Astrocyte (in vitro differentiated cells and primary cell): ENCODE measurements around the gene PLK3. TPM values are rescaled to one million over a fixed set of nuclear protein-coding genes. Genes with fewer than 3 reads are reported as not detected.

Experiments used
- DNase-seq: peaks from one replicate; pipeline ENCODE4 v3.0.0-alpha.2; 2010; ENCODE audit warnings: low read depth
- FAIRE-seq: peaks from 2 replicates; lab custom pipeline; 2011; peaks lifted over from hg19 to GRCh38; lab: Jason Lieb, UNC
- H2AFZ ChIP-seq: 2 replicates; pipeline ENCODE4 v1.6.0; 2012; ENCODE audit warnings: low read depth, low read length, inconsistent platforms
- H3K27ac ChIP-seq: 2 replicates; pipeline ENCODE4 v1.5.1; 2011; ENCODE audit warnings: low read depth, low read length, inconsistent platforms
- H3K27me3 ChIP-seq: 2 replicates; pipeline ENCODE4 v1.6.0; 2011; ENCODE audit warnings: low read length, inconsistent platforms; ENCODE audit not compliant: insufficient read depth
- H3K36me3 ChIP-seq: 2 replicates; pipeline ENCODE4 v1.5.1; 2011; ENCODE audit warnings: low read length, inconsistent platforms; ENCODE audit not compliant: insufficient read depth
- H3K4me1 ChIP-seq: 2 replicates; pipeline ENCODE4 v1.5.1; 2011; ENCODE audit warnings: low read length, inconsistent platforms; ENCODE audit not compliant: insufficient read depth
- H3K4me2 ChIP-seq: 2 replicates; pipeline ENCODE4 v1.6.0; 2012; ENCODE audit warnings: low read length, inconsistent platforms
- H3K4me3 ChIP-seq: 2 replicates; pipeline ENCODE4 v1.5.1; 2011; ENCODE audit warnings: low read depth, mild to moderate bottlenecking, low read length, inconsistent platforms; ENCODE audit not compliant: insufficient read depth
- H3K79me2 ChIP-seq: 2 replicates; pipeline ENCODE4 v1.6.0; 2012; ENCODE audit warnings: mild to moderate bottlenecking, low read length, inconsistent platforms; ENCODE audit not compliant: insufficient read depth
- H3K9ac ChIP-seq: 2 replicates; pipeline ENCODE4 v1.6.0; 2012; ENCODE audit warnings: mild to moderate bottlenecking, low read length, inconsistent platforms
- H3K9me3 ChIP-seq: 2 replicates; pipeline ENCODE4 v1.5.1; 2012; ENCODE audit warnings: low read depth, mild to moderate bottlenecking, low read length, inconsistent platforms; ENCODE audit not compliant: insufficient read depth
- H4K20me1 ChIP-seq: 2 replicates; pipeline ENCODE4 v1.6.0; 2012; ENCODE audit warnings: low read length, inconsistent platforms; ENCODE audit not compliant: insufficient read depth
- H3K27ac Mint-ChIP-seq: one replicate; pipeline ENCODE4 v1.8.0; 2021; ENCODE audit warnings: mild to moderate bottlenecking, mixed read lengths; ENCODE audit not compliant: unreplicated experiment
- H3K27me3 Mint-ChIP-seq: one replicate; pipeline ENCODE4 v1.8.0; 2021; ENCODE audit warnings: low read depth, mixed read lengths; ENCODE audit not compliant: unreplicated experiment
- H3K36me3 Mint-ChIP-seq: one replicate; pipeline ENCODE4 v1.8.0; 2021; ENCODE audit warnings: low read depth, mixed read lengths; ENCODE audit not compliant: unreplicated experiment
- H3K4me1 Mint-ChIP-seq: one replicate; pipeline ENCODE4 v1.8.0; 2021; ENCODE audit warnings: low read depth, mixed read lengths; ENCODE audit not compliant: unreplicated experiment
- H3K4me3 Mint-ChIP-seq: one replicate; pipeline ENCODE4 v1.8.0; 2021; ENCODE audit warnings: mild to moderate bottlenecking, moderate library complexity, mixed read lengths; ENCODE audit not compliant: unreplicated experiment
- H3K9me3 Mint-ChIP-seq: one replicate; pipeline ENCODE4 v1.8.0; 2021; ENCODE audit warnings: mild to moderate bottlenecking, mixed read lengths; ENCODE audit not compliant: unreplicated experiment
- EZH2 ChIP-seq: IDR thresholded peaks from 2 replicates; pipeline ENCODE4 v1.6.1; 2012; ENCODE audit warnings: mild to moderate bottlenecking, low read length, inconsistent platforms; ENCODE audit not compliant: insufficient read depth
- total RNA-seq: library from RNA; stranded (reverse); gene quantifications from 2 replicates; pipeline ENCODE4 v1.2.1, GENCODE V29; 2021
- TF ChIP-seq, protein P1 (sequence below): IDR thresholded peaks from 2 replicates; pipeline ENCODE4 v1.5.1; 2011; ENCODE audit warnings: low read depth, mild to moderate bottlenecking, inconsistent platforms, low read length, moderate library complexity; ENCODE audit not compliant: insufficient read depth

The PLK3 gene
- total RNA-seq, 1 donor from 2014 or later: 66.4 TPM

DNA sequence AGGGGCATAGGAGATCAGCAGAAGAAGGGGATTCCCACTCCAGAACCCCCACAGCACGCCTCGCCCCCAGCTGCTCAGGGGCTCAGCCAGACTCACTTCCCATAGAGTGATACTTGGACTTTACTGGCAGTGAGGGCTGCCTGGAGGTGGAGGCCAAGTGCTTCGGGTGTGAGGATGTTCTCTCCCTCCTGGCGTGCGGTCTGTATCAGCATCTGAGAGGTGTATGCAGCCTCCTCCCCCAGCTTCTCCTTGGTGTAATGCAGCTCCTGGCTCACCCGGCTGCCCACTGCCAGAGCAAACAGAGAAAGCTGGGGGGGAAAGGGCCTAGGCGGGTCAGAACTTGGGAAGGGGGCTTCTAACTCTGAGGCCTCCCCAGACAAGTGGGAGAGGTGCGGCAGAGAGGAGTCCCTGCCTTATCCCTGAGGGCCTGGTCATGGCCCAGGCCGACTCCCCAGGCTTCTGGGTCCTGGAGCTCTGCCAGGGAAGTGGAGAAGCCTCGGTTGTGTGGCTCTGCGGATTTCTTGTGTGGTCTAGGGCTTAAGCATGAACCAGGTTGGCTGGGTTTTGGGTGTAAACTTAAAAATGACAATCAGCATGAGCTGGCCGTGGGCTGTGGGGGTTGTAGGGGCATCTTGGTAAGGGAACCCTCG lies 32.0 kb downstream of the PLK3 start:
- Histone ChIP-seq H3K9me3 (no peaks in the 10 kb centered on the region), H3K27ac (no peak overlapping the region), H3K4me2 (no peak overlapping the region), H3K79me2 (no peaks in the 10 kb centered on the region), H3K4me1 (no peaks in the 10 kb centered on the region), H4K20me1 (no peaks in the 10 kb centered on the region), H3K36me3 (no peaks in the 10 kb centered on the region), H2AFZ (no peak overlapping the region), H3K9ac (no peak overlapping the region), H3K27me3 (no peaks in the 10 kb centered on the region), H3K4me3 (no peak overlapping the region)
- DNase-seq (no peak), FAIRE-seq (no peak)
- H3K27me3 Mint-ChIP-seq: peaks cover 11% of the 10 kb centered on the region
- no peak for TF ChIP-seq EZH2
- TF ChIP-seq, protein P1, sequence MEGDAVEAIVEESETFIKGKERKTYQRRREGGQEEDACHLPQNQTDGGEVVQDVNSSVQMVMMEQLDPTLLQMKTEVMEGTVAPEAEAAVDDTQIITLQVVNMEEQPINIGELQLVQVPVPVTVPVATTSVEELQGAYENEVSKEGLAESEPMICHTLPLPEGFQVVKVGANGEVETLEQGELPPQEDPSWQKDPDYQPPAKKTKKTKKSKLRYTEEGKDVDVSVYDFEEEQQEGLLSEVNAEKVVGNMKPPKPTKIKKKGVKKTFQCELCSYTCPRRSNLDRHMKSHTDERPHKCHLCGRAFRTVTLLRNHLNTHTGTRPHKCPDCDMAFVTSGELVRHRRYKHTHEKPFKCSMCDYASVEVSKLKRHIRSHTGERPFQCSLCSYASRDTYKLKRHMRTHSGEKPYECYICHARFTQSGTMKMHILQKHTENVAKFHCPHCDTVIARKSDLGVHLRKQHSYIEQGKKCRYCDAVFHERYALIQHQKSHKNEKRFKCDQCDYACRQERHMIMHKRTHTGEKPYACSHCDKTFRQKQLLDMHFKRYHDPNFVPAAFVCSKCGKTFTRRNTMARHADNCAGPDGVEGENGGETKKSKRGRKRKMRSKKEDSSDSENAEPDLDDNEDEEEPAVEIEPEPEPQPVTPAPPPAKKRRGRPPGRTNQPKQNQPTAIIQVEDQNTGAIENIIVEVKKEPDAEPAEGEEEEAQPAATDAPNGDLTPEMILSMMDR: no peak
- H3K4me3 Mint-ChIP-seq: no peak overlapping the region
- peaks cover 8% of the 10 kb centered on the region for H3K36me3 Mint-ChIP-seq
- H3K27ac Mint-ChIP-seq: no peak overlapping the region
- no peaks in the 10 kb centered on the region for H3K4me1 Mint-ChIP-seq
- peaks cover 12% of the 10 kb centered on the region for H3K9me3 Mint-ChIP-seq

DNA sequence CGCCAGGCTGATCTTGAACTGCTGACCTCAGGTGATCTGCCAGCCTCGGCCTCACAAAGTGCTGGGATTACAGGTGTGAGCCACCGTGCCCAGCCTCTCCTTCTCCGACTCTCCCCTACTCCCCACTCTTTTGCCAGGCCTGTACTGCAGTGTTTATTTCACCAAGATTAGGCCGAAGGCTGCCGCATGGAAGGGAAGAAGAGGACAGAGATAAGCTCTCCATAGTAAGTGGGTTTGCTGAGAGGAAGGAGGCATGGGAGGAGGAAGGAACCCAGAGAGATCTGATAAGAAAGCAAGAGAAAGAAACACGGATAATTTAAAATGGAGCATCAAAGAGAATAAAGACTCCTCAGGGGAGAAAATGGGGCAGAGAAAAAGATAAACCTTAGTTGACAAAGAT lies 34.2 kb downstream of the PLK3 start:
- Mint-ChIP-seq H3K36me3 (no peaks in the 10 kb centered on the region), H3K4me3 (no peak overlapping the region), H3K4me1 (no peaks in the 10 kb centered on the region), H3K27ac (no peak overlapping the region), H3K9me3 (peaks cover 6% of the 10 kb centered on the region), H3K27me3 (peaks cover 11% of the 10 kb centered on the region)
- Histone ChIP-seq H4K20me1 (no peaks in the 10 kb centered on the region), H3K79me2 (no peaks in the 10 kb centered on the region), H3K9ac (no peak overlapping the region), H3K27me3 (no peaks in the 10 kb centered on the region), H3K27ac (no peak overlapping the region), H2AFZ (no peak overlapping the region), H3K36me3 (no peaks in the 10 kb centered on the region), H3K4me3 (no peak overlapping the region), H3K4me1 (no peaks in the 10 kb centered on the region), H3K4me2 (no peak overlapping the region), H3K9me3 (no peaks in the 10 kb centered on the region)
- TF ChIP-seq, protein P1: no peak
- TF ChIP-seq EZH2: no peak
- FAIRE-seq (no peak), DNase-seq (no peak)
